HCT116 (cell line): ENCODE results near the gene RAB31. TPM values are rescaled to one million over a fixed set of nuclear protein-coding genes. Genes with fewer than 3 reads are reported as not detected.

Experiments
- ATAC-seq: fragments of 200-7000 bp; cut with Tn5 transposase; 2 replicates; pipeline ENCODE4 v1.9.1; 2020; ENCODE audit warnings: mild to moderate bottlenecking, moderate library complexity
- BruUV-seq: library from RNA; stranded (reverse); fragments of 400-500 nt; replicated peaks from 2 replicates; lab custom pipeline; 2021; lab: Mats Ljungman, UMichigan
- CTCF ChIA-PET: fragments of 300-600 bp; sonication (Branson Sonifier 250); formaldehyde crosslinking; loops from one replicate; lab custom pipeline; 2021; ENCODE audit warnings: antibody characterized with exemption; lab: Charles Lee
- POLR2A ChIA-PET: fragments of 300-600, 350-600 bp; sonication (Branson Sonifier 250); formaldehyde crosslinking; loops from one replicate; lab custom pipeline; 2021; ENCODE audit warnings: antibody characterized with exemption; lab: Charles Lee
- RAD21 ChIA-PET, 2 experiments: fragments of 300-600 bp; sonication (Branson Sonifier 250); formaldehyde crosslinking; loops; one replicate each; lab custom pipeline; 2023; ENCODE audit warnings: low total read pairs in 2 of 2; ENCODE audit not compliant: uncharacterized antibody in 2 of 2, unreplicated experiment in 2 of 2, low non-redundant PET in 1 of 2; lab: Charles Lee
- DNase-seq: peaks from one replicate; pipeline ENCODE4 v3.0.0-alpha.2; 2010; ENCODE audit warnings: low read depth, low spot score
- H2AFZ ChIP-seq: fragments of 200-600 bp; shearing (Covaris generic), sonication (generic); 2 replicates; pipeline ENCODE4 v1.6.1; 2017; ENCODE audit warnings: low read depth, mixed run types, mixed read lengths, antibody characterized with exemption, low read length; ENCODE audit not compliant: poor library complexity, severe bottlenecking
- H3K27ac ChIP-seq: 2 replicates; pipeline ENCODE4 v1.5.1; 2012; ENCODE audit warnings: low read depth, low read length
- H3K27me3 ChIP-seq: fragments of 200-600 bp; sonication (generic); 2 replicates; pipeline ENCODE4 v1.6.1; 2016; ENCODE audit warnings: mixed run types, low read length, mixed read lengths; ENCODE audit not compliant: insufficient read depth
- H3K36me3 ChIP-seq, 2 experiments: fragments of 200-500 bp in 1 of 2; fragments of 200-600 bp in 1 of 2; sonication (Bioruptor generic) in 1 of 2; sonication (generic) in 1 of 2; 2 replicates each; pipeline versions ENCODE4 v1.5.1 to v1.6.1; 2014 to 2016; ENCODE audit warnings: low read length in 2 of 2, inconsistent platforms in 1 of 2, mixed read lengths in 1 of 2, mixed run types in 1 of 2; ENCODE audit not compliant: insufficient read depth in 2 of 2, control insufficient read depth in 1 of 2
- H3K4me1 ChIP-seq, 2 experiments: fragments of 200-600 bp in 1 of 2; sonication (generic) in 1 of 2; 2 replicates each; pipeline versions ENCODE4 v1.5.1 to v1.6.1; 2012 to 2017; ENCODE audit warnings: low read length in 2 of 2, inconsistent platforms in 1 of 2, mild to moderate bottlenecking in 1 of 2, mixed read lengths in 1 of 2, mixed run types in 1 of 2, moderate library complexity in 1 of 2; ENCODE audit not compliant: insufficient read depth in 2 of 2, control insufficient read depth in 1 of 2
- H3K4me2 ChIP-seq: fragments of 200-600 bp; sonication (generic); 2 replicates; pipeline ENCODE4 v1.6.1; 2017; ENCODE audit warnings: mixed run types, low read length, mixed read lengths
- H3K4me3 ChIP-seq, 2 experiments: fragments of 200-600 bp in 1 of 2; sonication (generic) in 1 of 2; replicated peaks in 1 of 2; 2 replicates each; pipeline ENCODE4 v1.5.1; 2011 to 2016; ENCODE audit warnings: low read length in 2 of 2, control low read depth in 1 of 2, low read depth in 1 of 2, mild to moderate bottlenecking in 1 of 2, mixed read lengths in 1 of 2, mixed run types in 1 of 2
- H3K79me2 ChIP-seq: fragments of 200-600 bp; sonication (generic); 2 replicates; pipeline ENCODE4 v1.6.1; 2017; ENCODE audit warnings: mild to moderate bottlenecking, mixed run types, low read length, moderate library complexity, mixed read lengths; ENCODE audit not compliant: insufficient read depth
- H3K9ac ChIP-seq: fragments of 200-600 bp; sonication (generic); 2 replicates; pipeline ENCODE4 v1.6.1; 2016; ENCODE audit warnings: low read length, mixed read lengths
- H3K9me2 ChIP-seq: fragments of 200-600 bp; sonication (generic), shearing (Covaris generic); 2 replicates; pipeline ENCODE4 v1.6.1; 2017; ENCODE audit warnings: mixed run types, mild to moderate bottlenecking, moderate library complexity; ENCODE audit not compliant: insufficient read depth
- H3K9me3 ChIP-seq, 2 experiments: fragments of 200-500 bp in 1 of 2; fragments of 200-600 bp in 1 of 2; sonication (Bioruptor generic) in 1 of 2; sonication (generic) in 1 of 2; 2 replicates each; pipeline ENCODE4 v1.6.1; 2014 to 2017; ENCODE audit warnings: low read length in 2 of 2, mixed read lengths in 2 of 2, inconsistent platforms in 1 of 2, low read depth in 1 of 2, mild to moderate bottlenecking in 1 of 2, mixed run types in 1 of 2, moderate library complexity in 1 of 2; ENCODE audit not compliant: control insufficient read depth in 1 of 2, insufficient read depth in 1 of 2
- H4K20me1 ChIP-seq: fragments of 200-600 bp; sonication (generic), shearing (Covaris generic); 2 replicates; pipeline ENCODE4 v1.6.1; 2017; ENCODE audit warnings: mixed run types, mild to moderate bottlenecking, moderate library complexity; ENCODE audit not compliant: insufficient read depth
- ATF3 ChIP-seq: IDR thresholded peaks from 2 replicates; pipeline ENCODE4 v1.6.1; 2012
- CBX3 ChIP-seq: IDR thresholded peaks from 2 replicates; pipeline ENCODE4 v1.6.1; 2012; ENCODE audit warnings: low read depth
- CTCF ChIP-seq, 3 experiments: fragments of 200-600 bp in 1 of 3; sonication (generic) in 1 of 3; IDR thresholded peaks in 2 of 3; conservative IDR thresholded peaks in 1 of 3; 2 replicates each; pipeline ENCODE4 v1.5.1; 2012 to 2017; ENCODE audit warnings: low read depth in 2 of 3, low read length in 2 of 3, antibody characterized with exemption in 1 of 3, borderline replicate concordance in 1 of 3, control low read depth in 1 of 3, mild to moderate bottlenecking in 1 of 3, mixed read lengths in 1 of 3, mixed run types in 1 of 3, moderate library complexity in 1 of 3; ENCODE audit not compliant: insufficient read depth in 1 of 3
- EGR1 ChIP-seq: IDR thresholded peaks from 2 replicates; pipeline ENCODE4 v1.6.1; 2012; ENCODE audit warnings: low read depth
- ELF1 ChIP-seq: IDR thresholded peaks from 2 replicates; pipeline ENCODE4 v1.6.1; 2012; ENCODE audit warnings: low read depth, borderline replicate concordance
- EZH2 ChIP-seq: fragments of 200-600 bp; sonication (generic); IDR thresholded peaks from 2 replicates; pipeline ENCODE4 v1.6.1; 2017; ENCODE audit warnings: antibody characterized with exemption, mixed run types
- SIN3A ChIP-seq: IDR thresholded peaks from 2 replicates; pipeline ENCODE4 v1.6.1; 2012; ENCODE audit warnings: low read depth
- SRF ChIP-seq: IDR thresholded peaks from 2 replicates; pipeline ENCODE4 v1.6.1; 2012; ENCODE audit warnings: low read depth
- TCF7L2 ChIP-seq: IDR thresholded peaks from 2 replicates; pipeline ENCODE4 v1.7.0; 2011; ENCODE audit warnings: borderline replicate concordance, inconsistent platforms; ENCODE audit not compliant: insufficient read depth, insufficient read length; ENCODE audit errors: extremely low read depth
- YY1 ChIP-seq: IDR thresholded peaks from 2 replicates; pipeline ENCODE4 v1.6.1; 2011; ENCODE audit warnings: low read length, low read depth, moderate library complexity, mild to moderate bottlenecking; ENCODE audit not compliant: insufficient replicate concordance; ENCODE audit errors: extremely low read depth
- intact Hi-C: fragments of 100-400 bp; cut with micrococcal nuclease; formaldehyde crosslinking; loops from 2 replicates; pipeline ENCODE4 v1.10.0; 2022
- total RNA-seq: library from RNA; stranded (reverse); gene quantifications from one replicate; pipeline ENCODE4 v1.2.1, GENCODE V29; 2021; ENCODE audit not compliant: unreplicated experiment
- TF ChIP-seq, protein P1 (sequence below): IDR thresholded peaks from 2 replicates; pipeline ENCODE4 v1.6.1; 2012
- TF ChIP-seq, protein P2 (sequence below): IDR thresholded peaks from 2 replicates; pipeline ENCODE4 v1.6.1; 2012; ENCODE audit warnings: low read depth

The RAB31 gene
- total RNA-seq, 1 experiment from 2014 or later, result 46.9 TPM

- Histone ChIP-seq H2AFZ (no peak overlapping the region), H4K20me1 (no peaks in the 10 kb centered on the region), H3K4me1 (no peaks in the 10 kb centered on the region; a peak in 1 of 4 replicates), H3K9me2 (no peaks in the 10 kb centered on the region), H3K27ac (no peak overlapping the region), H3K9me3 (no peaks in the 10 kb centered on the region), H3K79me2 (no peaks in the 10 kb centered on the region), H3K9ac (no peak overlapping the region), H3K36me3 (no peaks in the 10 kb centered on the region), H3K4me2 (no peak overlapping the region), H3K27me3 (no peaks in the 10 kb centered on the region), H3K4me3 (no peak overlapping the region)
- BruUV-seq, result no TSS peak
- ATAC-seq, result no peak
- DNase-seq, result no peak
- RAD21 ChIA-PET, result no interaction called here
- CTCF ChIA-PET, result interaction anchor here (0.7 kb wide), 1 partner anchor 9 kb away, joined by 3 read pairs; no protein-coding TSS in a partner anchor
- POLR2A ChIA-PET, result no interaction called here
- TF ChIP-seq, protein P1, sequence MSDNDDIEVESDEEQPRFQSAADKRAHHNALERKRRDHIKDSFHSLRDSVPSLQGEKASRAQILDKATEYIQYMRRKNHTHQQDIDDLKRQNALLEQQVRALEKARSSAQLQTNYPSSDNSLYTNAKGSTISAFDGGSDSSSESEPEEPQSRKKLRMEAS, result no peak
- TF ChIP-seq YY1 (no peak), ELF1 (no peak), SIN3A (no peak), CBX3 (no peak), ATF3 (no peak), EZH2 (no peak), SRF (no peak), TCF7L2 (no peak), CTCF (IDR thresholded peaks at IDR 0.05 in 2 of 3, conservative IDR thresholded peaks at IDR 0.05 in 1 of 3; ENCODE audit: borderline replicate concordance in 1 of 3, insufficient read depth in 1 of 3, low read depth in 2 of 3, low read length in 2 of 3) (no peak), EGR1 (no peak)
- TF ChIP-seq, protein P2, sequence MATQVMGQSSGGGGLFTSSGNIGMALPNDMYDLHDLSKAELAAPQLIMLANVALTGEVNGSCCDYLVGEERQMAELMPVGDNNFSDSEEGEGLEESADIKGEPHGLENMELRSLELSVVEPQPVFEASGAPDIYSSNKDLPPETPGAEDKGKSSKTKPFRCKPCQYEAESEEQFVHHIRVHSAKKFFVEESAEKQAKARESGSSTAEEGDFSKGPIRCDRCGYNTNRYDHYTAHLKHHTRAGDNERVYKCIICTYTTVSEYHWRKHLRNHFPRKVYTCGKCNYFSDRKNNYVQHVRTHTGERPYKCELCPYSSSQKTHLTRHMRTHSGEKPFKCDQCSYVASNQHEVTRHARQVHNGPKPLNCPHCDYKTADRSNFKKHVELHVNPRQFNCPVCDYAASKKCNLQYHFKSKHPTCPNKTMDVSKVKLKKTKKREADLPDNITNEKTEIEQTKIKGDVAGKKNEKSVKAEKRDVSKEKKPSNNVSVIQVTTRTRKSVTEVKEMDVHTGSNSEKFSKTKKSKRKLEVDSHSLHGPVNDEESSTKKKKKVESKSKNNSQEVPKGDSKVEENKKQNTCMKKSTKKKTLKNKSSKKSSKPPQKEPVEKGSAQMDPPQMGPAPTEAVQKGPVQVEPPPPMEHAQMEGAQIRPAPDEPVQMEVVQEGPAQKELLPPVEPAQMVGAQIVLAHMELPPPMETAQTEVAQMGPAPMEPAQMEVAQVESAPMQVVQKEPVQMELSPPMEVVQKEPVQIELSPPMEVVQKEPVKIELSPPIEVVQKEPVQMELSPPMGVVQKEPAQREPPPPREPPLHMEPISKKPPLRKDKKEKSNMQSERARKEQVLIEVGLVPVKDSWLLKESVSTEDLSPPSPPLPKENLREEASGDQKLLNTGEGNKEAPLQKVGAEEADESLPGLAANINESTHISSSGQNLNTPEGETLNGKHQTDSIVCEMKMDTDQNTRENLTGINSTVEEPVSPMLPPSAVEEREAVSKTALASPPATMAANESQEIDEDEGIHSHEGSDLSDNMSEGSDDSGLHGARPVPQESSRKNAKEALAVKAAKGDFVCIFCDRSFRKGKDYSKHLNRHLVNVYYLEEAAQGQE, result no peak
- intact Hi-C loops, result no loop called here
Measured at GRCh38 chr18:9802175-9803062, 94.3 kb downstream of the RAB31 start.
